Measurements from ENCODE around the gene ZFPM1.
"Not testable (repeated sequence)": the region's sequence is repeated elsewhere in the genome, so short reads cannot be mapped to it uniquely, and the experiment has no call there.

The ZFPM1 gene

GRCh38 chr16:88453217-88453531, at the start of gene ZFPM1:
TSS of gene ZFPM1 (plus strand) at chr16:88453280. CDS start at chr16:88453639, 359 bp downstream.
- DNase-seq: no peak

DNA sequence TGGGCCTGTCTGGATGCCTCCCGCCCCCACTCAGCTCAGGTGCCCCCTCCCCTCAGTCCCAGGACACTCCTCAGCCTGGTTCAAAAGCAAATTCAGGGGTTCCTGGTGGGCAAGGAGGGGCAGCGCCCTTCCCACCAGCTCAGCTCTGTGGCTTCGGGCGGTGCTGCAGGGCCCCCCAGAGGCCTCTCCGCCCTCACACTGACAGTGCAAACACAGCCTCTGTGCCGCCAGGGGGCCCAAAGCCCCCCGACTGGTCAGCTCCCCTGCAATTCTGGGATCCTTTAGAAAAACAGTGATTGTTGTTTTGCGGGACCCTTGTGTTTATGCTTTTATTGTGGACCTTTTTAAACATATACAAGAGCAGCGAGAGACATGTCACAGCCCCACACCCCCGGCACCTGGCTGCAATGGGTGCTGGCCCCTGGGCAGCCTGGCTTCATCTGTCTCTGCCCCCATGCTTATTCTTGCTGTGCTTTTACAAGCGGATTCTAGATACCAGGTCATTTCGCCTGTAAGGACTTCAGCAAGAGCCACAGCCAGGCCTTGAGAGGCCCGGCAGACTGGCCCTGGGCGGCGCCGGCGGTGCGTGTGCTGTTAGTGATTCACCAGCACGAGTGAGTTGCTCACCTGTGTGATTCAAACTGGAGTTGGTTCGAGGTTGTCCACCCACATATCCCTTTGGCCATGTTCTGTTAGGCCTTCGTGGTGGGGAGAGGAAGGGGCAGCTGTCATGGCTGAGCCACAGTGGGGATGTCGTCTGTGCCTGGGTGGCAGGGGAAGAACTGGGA, 49.1 kb upstream of the ZFPM1 start:
- DNase-seq: no peak

DNA sequence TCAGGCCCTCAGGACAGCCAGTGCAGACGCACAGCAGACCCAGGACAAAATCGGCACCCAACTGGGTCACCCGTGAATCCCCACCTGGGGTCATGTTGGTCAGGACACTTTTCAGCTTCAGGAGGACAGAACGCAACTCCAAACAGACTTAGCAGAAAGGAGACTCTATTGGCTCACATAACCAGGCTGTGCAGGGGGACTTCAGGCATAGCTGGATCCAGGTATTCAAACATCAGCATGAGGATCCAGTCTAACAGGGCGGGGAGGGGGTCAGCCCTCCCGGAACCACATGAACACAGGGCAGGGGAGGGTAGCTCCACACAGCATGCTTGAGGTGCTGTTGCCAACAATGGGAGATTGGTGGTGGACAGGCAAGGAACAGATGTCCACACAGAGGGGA, 48.3 kb upstream of the ZFPM1 start:
- DNase-seq: no peak

GRCh38 chr16:88405216-88406060, 47.6 kb upstream of the ZFPM1 start:
- no peak for DNase-seq

GRCh38 chr16:88406096-88407041, 46.7 kb upstream of the ZFPM1 start:
- DNase-seq: no peak

DNA sequence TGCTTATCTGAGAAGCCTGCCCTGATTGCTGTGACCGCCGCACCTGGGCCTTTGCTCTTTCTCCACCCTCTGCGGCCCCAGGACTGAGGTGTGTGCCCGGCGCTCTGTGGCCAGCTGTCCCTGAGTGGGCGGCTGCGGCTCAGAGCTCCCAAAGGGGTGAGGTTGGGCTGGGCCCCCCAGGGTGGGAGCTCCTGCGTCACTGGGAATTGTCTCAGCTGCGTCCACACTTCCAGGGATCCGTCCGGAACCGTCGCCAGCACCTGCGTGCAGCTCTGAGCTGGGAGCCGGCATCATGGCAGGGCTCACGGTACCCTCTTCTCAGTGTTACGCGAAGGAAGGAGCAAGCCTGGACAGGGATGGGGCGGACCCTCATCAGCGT, 46.0 kb upstream of the ZFPM1 start:
- no peak for DNase-seq

DNA sequence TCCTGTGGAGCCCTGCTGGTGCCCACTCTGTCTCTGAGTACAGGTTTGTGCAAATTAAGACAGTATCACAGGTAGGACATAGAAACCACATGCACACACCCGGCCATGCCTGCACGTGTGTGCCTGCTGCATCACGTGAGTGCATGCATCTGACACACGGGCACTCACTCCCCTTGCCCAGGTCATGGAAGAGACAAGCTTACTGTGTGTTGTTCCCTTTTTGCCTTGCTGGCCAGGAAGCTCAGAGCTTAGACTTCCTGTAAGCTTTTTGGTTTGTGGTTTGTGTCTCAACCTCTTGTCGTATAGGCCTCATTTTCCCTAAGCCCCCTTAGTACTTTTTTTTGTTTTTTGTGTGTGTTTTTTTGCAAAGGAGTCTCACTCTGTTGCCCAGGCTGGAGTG, 45.3 kb upstream of the ZFPM1 start:
- no peak for DNase-seq

DNA sequence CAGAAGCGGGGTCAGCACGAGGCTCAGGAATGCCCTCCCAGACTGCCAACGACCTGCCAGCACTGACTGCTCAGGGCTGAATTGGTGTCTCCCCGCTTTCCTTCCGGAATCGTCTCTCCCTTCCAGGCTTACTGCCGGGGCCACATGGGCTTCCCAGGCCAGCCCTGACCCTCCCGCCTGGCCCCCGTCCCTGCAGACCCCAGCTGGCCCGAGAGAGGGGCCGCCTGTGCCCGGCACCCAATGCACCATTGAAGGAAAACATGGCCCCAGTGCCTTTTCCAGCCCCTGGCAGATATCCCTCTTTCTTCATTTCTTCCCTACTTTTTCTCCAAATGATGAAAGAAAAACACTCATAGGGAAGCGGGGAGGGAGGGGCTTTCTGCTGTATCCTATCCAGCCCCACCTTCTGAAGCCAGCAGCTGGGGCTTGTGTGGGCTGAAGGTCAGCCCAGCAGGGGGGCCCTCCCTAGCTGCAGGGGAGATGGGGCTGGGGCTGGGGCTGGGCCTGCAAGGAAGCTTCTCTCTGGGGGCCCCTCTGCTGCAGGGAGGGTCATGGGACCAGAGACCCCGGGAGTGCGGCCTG, 44.4 kb upstream of the ZFPM1 start:
- DNase-seq: no peak

DNA sequence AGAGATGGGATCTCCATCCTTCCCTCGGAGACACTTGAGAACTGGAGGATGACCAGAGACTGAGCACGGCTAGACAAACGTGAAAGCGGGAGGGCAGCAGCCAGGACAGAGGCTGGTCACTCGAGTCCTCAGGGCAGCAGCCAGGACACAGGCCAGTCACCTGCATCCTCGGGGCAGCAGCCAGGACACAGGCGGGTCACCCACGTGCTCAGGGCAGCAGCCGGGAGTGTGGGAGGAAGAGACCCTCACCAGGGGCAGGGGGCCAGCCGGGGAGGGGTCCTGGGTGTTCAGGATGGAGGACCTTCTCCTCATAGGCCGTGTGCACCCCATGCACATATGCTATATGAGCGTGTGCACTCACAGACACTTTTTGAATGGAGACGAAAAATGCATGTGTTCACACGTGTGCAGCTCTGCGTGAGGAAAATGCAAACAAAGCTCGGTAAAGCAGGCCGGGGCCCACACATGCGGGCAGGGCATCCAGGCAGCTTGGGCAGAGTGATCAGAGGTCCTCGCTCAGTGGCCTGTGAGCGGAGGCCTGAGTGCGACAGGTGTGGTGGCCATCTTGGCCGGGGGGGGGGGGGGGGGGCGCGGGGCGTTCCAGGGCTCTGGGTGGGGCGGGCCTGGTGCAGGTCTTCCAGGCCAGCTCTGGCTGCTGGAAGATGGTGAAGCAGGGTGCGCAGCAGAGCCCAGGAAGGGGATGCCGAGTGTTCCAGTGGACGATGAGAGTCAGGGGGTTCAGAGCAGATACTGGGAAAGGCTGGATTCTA, 43.6 kb upstream of the ZFPM1 start:
- no peak for DNase-seq

GRCh38 chr16:88410297-88410968, 42.6 kb upstream of the ZFPM1 start:
- not testable (repeated sequence) for DNase-seq

DNA sequence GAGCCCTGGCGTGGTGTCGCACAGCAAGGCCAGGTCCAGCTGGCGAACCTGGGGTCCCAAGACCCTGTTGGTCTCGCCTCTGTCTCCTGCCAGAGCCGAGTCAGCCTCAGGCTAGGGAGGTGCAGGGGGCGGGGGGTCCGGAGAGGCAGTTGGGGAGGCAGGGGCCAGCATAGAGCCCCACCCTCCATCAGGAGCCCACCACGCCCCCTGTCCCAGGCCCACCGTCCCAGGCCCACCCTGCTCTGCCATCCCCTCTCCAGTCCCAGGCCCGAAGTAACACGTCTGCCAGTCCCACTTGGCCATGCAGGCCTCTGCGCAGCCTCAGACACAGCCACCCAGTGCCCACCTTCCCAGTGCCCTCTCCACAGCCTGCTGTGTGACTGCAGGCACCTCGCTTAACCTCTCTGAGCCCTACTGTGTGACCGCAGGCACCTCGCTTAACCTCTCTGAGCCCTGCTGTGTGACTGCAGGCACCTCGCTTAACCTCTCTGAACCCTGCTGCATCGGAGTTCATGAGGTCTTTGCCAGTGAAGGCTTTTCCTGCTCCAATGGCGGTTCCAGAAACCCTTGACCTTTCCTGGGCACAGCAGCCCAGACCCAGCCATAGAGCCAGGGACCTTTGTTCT, 41.0 kb upstream of the ZFPM1 start:
- DNase-seq: no peak

DNA sequence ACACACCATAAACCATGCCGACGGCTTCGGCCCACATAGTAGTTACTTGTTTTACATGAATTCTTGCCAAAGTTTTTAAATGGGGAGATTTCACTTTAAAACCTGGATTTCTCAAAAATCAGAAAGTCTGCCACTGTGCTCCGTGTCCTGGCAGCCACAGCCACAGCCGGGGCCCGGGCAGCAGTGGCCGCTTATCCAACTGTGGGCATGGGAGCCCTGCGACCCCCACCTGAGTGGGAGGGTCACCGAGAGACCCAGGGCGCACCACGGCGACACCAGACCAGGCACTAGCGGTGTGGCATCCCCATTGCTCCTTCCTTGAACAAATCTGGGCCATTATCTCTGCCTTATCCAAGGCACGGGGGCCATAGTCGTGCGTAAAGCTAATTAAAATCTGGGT, 40.3 kb upstream of the ZFPM1 start:
- DNase-seq: no peak

DNA sequence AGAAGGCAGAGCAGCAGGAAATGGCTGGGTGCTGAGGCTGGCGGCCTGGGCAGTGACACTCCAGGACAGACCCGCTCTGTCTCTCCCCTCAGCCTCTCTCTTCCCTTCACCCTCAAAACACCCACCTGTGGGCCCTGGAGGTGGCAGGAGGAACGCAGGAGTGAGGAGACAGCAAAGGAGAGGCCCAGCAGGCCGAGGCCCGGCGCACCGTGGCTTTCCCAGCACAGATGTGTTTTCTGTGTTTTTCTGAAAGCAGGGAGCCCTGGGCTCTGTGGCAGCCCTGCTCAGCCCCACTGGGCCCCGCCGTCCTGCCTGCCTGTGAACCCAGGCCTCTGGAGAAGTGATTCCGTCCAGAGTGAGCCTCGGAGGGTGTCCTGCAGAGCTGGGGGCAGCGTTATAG, 39.8 kb upstream of the ZFPM1 start:
- no peak for DNase-seq

DNA sequence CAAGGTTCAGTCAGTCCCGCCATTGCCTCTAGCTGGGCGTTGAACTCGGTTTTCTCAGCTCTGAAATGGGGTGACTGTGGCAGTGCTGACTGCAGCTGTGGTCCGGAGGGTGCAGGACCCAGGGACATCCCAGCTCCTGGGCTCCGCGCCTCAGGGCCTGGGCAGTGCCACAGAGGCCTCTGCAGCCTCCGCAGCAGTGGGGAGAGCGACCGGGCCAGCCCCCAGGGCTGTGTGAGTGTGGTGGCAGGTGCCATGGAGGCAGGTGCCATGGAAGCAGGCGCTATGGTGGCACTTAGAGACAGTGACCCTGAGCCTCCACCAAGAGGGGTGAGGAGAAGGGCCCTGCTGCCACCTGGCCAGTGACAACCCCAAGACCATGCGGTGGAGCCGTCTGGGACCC, 39.4 kb upstream of the ZFPM1 start:
- no peak for DNase-seq

DNA sequence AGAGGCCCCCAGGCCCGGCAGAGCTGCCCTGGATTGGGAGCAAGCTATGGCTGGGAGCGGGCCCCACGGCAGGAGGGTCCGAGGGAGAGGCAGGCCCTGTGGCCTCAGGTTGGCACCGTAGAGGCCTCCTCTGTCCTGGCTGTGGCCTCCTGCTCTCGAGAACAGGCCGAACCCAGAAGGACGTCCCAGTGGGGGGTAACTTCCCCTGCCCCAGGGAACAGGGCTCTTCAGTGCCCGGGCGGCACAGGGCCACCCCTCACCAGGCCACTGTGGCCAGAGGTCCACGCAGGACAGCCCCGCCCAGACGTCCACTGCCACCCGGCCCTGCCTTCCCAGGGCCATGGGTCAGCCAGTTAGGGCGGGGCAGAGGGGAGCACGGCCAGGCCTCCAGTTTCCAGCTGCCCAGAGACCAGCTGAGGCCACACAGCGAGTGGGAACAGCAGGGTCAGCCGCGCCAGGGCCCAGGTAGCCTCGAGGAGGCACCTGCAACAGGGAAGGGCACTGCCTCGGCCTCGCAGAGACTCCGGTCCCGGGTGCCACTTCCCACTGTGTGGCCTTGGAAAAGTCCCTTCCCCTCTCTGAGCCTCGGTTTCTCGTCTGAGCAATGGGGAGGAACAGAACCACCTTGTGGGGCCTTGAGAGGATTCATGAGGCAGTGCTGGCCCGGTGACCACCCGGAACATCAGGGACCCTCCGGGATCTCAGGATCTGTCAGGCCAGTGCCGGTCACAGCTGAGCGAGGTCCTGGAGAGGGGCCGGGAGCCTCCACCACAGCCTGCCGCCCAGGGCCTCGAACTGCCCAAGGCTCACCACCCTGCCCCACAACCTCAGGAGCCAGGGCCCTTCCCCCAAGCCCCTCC, 38.3 kb upstream of the ZFPM1 start:
- DNase-seq: no peak

DNA sequence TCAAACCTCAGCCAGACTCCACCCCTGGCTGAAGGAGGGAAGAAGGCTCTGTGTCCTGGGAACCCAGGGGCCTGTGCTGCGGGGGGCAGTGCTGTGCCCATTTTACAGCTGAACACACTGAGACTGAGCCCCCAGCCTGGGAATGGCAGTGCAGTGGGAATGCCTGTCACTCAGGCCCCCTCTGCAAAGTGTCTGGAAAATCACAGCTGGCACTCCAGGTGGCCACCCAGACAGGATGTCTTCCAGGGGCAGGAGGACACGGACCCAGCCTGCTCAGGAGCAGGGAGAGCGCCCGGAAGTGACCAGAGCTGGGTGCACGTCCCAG, 37.7 kb upstream of the ZFPM1 start:
- no peak for DNase-seq

DNA sequence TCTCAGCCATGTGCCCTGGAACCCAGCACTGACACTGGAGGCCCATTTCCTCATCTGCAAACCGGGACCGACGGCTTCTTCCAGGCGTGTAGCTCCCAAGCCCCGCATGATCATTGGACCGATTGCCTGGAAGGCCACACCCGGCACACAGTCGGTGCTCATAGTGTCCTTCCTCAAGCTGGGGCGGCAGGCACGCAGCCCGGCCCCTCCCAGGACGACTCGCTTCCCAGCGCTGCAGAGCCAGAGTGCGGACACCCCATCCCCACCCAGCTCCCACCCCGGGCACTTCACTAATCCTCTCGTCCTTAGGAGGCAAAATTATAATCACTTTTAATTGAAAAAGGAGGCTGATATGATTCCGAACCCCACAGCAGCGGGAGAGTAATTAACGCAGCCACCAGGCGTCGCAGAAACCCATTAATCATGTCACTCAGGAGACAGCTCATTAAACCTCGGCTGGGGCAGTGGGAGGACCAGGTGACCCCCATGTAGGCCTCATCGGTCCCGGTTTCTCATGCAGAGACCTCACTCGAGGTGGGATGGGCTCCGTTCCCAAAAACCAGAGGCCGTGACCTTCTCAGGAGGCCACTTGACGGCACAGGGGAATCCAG, 37.3 kb upstream of the ZFPM1 start:
- DNase-seq: no peak

- no peak for DNase-seq
Measured at GRCh38 chr16:88416686-88417085, 36.4 kb upstream of the ZFPM1 start.

GRCh38 chr16:88417684-88418476, 35.2 kb upstream of the ZFPM1 start:
- no peak for DNase-seq

Data from activated naive CD4-positive, alpha-beta T cell (primary cell).